ACC112 (cell line): ENCODE data around the gene CD2BP2.

Experiments used
- H2AFZ ChIP-seq: fragments of 200-600 bp; sonication (generic); one replicate; pipeline ENCODE4 v1.6.0; 2017; ENCODE audit warnings: antibody characterized with exemption, low read length; ENCODE audit not compliant: unreplicated experiment
- H3K27ac ChIP-seq: fragments of 200-600 bp; sonication (generic); 2 replicates; pipeline ENCODE4 v1.5.1; 2014; ENCODE audit warnings: low read depth, mild to moderate bottlenecking, antibody characterized with exemption, low read length, moderate library complexity
- H3K27me3 ChIP-seq: fragments of 200-600 bp; sonication (generic); 2 replicates; pipeline ENCODE4 v1.6.1; 2014; ENCODE audit warnings: mild to moderate bottlenecking, antibody characterized with exemption, low read length, moderate library complexity, mixed read lengths; ENCODE audit not compliant: insufficient read depth
- H3K36me3 ChIP-seq: fragments of 200-600 bp; sonication (generic); 2 replicates; pipeline ENCODE4 v1.6.1; 2016; ENCODE audit warnings: mild to moderate bottlenecking, antibody characterized with exemption, low read length, moderate library complexity, mixed read lengths; ENCODE audit not compliant: insufficient read depth
- H3K4me1 ChIP-seq: fragments of 200-600 bp; sonication (generic); one replicate; pipeline ENCODE4 v1.6.1; 2016; ENCODE audit warnings: low read length, mixed read lengths; ENCODE audit not compliant: insufficient read depth, unreplicated experiment, control insufficient read depth
- H3K4me3 ChIP-seq: fragments of 200-600 bp; sonication (generic); 2 replicates; pipeline ENCODE4 v1.5.1; 2014; ENCODE audit warnings: mild to moderate bottlenecking, low read depth, low read length
- H3K79me2 ChIP-seq: fragments of 200-600 bp; sonication (generic); one replicate; pipeline ENCODE4 v1.6.0; 2016; ENCODE audit warnings: low read length; ENCODE audit not compliant: control insufficient read depth, unreplicated experiment, insufficient read depth

Gene CD2BP2

GRCh38 chr16:30395155-30395991 is 40.3 kb upstream of the CD2BP2 start, which contains the start of gene ZNF48:
ZNF48 (plus strand) TSS chr16:30395420; CDS start chr16:30395795, 375 bp downstream.
- Histone ChIP-seq H2AFZ (peak within 1 kb of the TSS; percentile 84), H3K4me3 (peak within 1 kb of the TSS; percentile 99), H3K27ac (peak within 1 kb of the TSS; percentile 57), H3K36me3 (no peaks in the 10 kb centered on the region), H3K79me2 (peaks cover 4% of the 10 kb centered on the region), H3K4me1 (peaks cover 14% of the 10 kb centered on the region), H3K27me3 (no peaks in the 10 kb centered on the region)

- Histone ChIP-seq H3K27me3 (no peaks in the 10 kb centered on the region), H3K79me2 (peaks cover 4% of the 10 kb centered on the region), H3K4me1 (peaks cover 10% of the 10 kb centered on the region), H2AFZ (peak overlapping the region; percentile 84), H3K36me3 (no peaks in the 10 kb centered on the region), H3K27ac (peak overlapping the region; percentile 57), H3K4me3 (peak overlapping the region; percentile 99)
These were observed 39.6 kb upstream of the CD2BP2 start for GRCh38 chr16:30394592-30395154.

GRCh38 chr16:30383521-30383920 is 28.4 kb upstream of the CD2BP2 start:
- Histone ChIP-seq H3K4me1 (no peaks in the 10 kb centered on the region), H3K27me3 (no peaks in the 10 kb centered on the region), H2AFZ (no peak overlapping the region), H3K4me3 (no peak overlapping the region), H3K27ac (no peak overlapping the region), H3K36me3 (no peaks in the 10 kb centered on the region), H3K79me2 (peaks cover 5% of the 10 kb centered on the region)

- Histone ChIP-seq H3K4me1 (peaks cover 1% of the 10 kb centered on the region), H2AFZ (no peak within 1 kb of the TSS), H3K4me3 (no peak within 1 kb of the TSS), H3K27me3 (no peaks in the 10 kb centered on the region), H3K79me2 (peaks cover 5% of the 10 kb centered on the region), H3K27ac (no peak within 1 kb of the TSS), H3K36me3 (no peaks in the 10 kb centered on the region)
These were observed 27.2 kb upstream of the CD2BP2 start, which contains the start of gene SEPTIN1 for GRCh38 chr16:30382111-30382881. SEPTIN1 (minus strand) TSS chr16:30382561; CDS start chr16:30382542, 19 bp downstream.

GRCh38 chr16:30381291-30382041 is 26.4 kb upstream of the CD2BP2 start:
- no peaks in the 10 kb centered on the region for H3K27me3 ChIP-seq
- peaks cover 6% of the 10 kb centered on the region for H3K4me1 ChIP-seq
- no peak overlapping the region for H3K27ac ChIP-seq
- no peak overlapping the region for H3K4me3 ChIP-seq
- H2AFZ ChIP-seq = no peak overlapping the region
- H3K79me2 ChIP-seq = peaks cover 5% of the 10 kb centered on the region
- H3K36me3 ChIP-seq = no peaks in the 10 kb centered on the region

GRCh38 chr16:30380803-30381208 is 25.7 kb upstream of the CD2BP2 start:
- Histone ChIP-seq H3K4me3 (no peak overlapping the region), H3K27ac (no peak overlapping the region), H3K4me1 (peaks cover 6% of the 10 kb centered on the region), H3K27me3 (no peaks in the 10 kb centered on the region), H2AFZ (no peak overlapping the region), H3K36me3 (no peaks in the 10 kb centered on the region), H3K79me2 (peaks cover 5% of the 10 kb centered on the region)

GRCh38 chr16:30380072-30380802 is 25.1 kb upstream of the CD2BP2 start:
- Histone ChIP-seq H3K4me3 (no peak overlapping the region), H2AFZ (no peak overlapping the region), H3K79me2 (peaks cover 5% of the 10 kb centered on the region), H3K36me3 (no peaks in the 10 kb centered on the region), H3K4me1 (peaks cover 6% of the 10 kb centered on the region), H3K27me3 (no peaks in the 10 kb centered on the region), H3K27ac (no peak overlapping the region)

GRCh38 chr16:30379158-30379783 is 24.2 kb upstream of the CD2BP2 start:
- Histone ChIP-seq H3K4me3 (peak overlapping the region; percentile 86), H2AFZ (no peak overlapping the region), H3K27me3 (no peaks in the 10 kb centered on the region), H3K4me1 (peaks cover 6% of the 10 kb centered on the region), H3K27ac (no peak overlapping the region), H3K36me3 (no peaks in the 10 kb centered on the region), H3K79me2 (peaks cover 5% of the 10 kb centered on the region)

GRCh38 chr16:30378236-30379157 is 23.4 kb upstream of the CD2BP2 start:
- Histone ChIP-seq H2AFZ (peak overlapping the region; percentile 84), H3K36me3 (no peaks in the 10 kb centered on the region), H3K79me2 (peaks cover 5% of the 10 kb centered on the region), H3K27me3 (no peaks in the 10 kb centered on the region), H3K27ac (peak overlapping the region; percentile 97), H3K4me3 (peak overlapping the region; percentile 86), H3K4me1 (peaks cover 6% of the 10 kb centered on the region)
